GM12878 (cell line): Measurements from ENCODE around the gene MUC7.

Source experiments
- CREB1 ChIP-seq: IDR thresholded peaks from 2 replicates; pipeline ENCODE4 v1.6.1; 2012; ENCODE audit warnings: low read depth, mild to moderate bottlenecking, inconsistent platforms
- CTCF ChIP-seq, 3 experiments: IDR thresholded peaks in 2 of 3; conservative IDR thresholded peaks in 1 of 3; 2 replicates each; pipeline ENCODE4 v1.5.1; 2011; ENCODE audit warnings: low read depth in 3 of 3, low read length in 3 of 3, mild to moderate bottlenecking in 3 of 3, control low read depth in 2 of 3, moderate library complexity in 2 of 3, inconsistent platforms in 1 of 3, mixed read lengths in 1 of 3; ENCODE audit not compliant: control insufficient read depth in 2 of 3, insufficient read depth in 1 of 3; ENCODE audit errors: extremely low read depth in 1 of 3
- FOXM1 ChIP-seq: IDR thresholded peaks from 2 replicates; pipeline ENCODE4 v1.6.1; 2012; ENCODE audit warnings: low read depth, mild to moderate bottlenecking, inconsistent platforms, low read length, moderate library complexity
- RAD51 ChIP-seq: fragments of 450-650 bp; IDR thresholded peaks from 2 replicates; pipeline ENCODE4 v1.6.1; 2016; ENCODE audit warnings: moderate library complexity, mild to moderate bottlenecking, inconsistent platforms
- SMAD1 ChIP-seq: fragments of 450-650 bp; IDR thresholded peaks from 2 replicates; pipeline ENCODE4 v1.6.1; 2018; ENCODE audit warnings: mild to moderate bottlenecking, low read depth; ENCODE audit not compliant: partially characterized antibody

GRCh38 chr4:70488748-70489147 is 16.8 kb downstream of the MUC7 start:
- TF ChIP-seq SMAD1 = no peak
- no peak for TF ChIP-seq CTCF (IDR thresholded peaks at IDR 0.05 in 2 of 3, conservative IDR thresholded peaks at IDR 0.05 in 1 of 3; ENCODE audit: control insufficient read depth in 2 of 3, extremely low read depth in 1 of 3, insufficient read depth in 1 of 3, low read depth in 3 of 3, low read length in 3 of 3)
- TF ChIP-seq CREB1 = no peak
- TF ChIP-seq RAD51 = no peak
- TF ChIP-seq FOXM1 = no peak
